OCI-LY1 (cell line): ENCODE measurements around the gene RBBP4.

ENCODE experiments used
- H2AFZ ChIP-seq: fragments of 200-600 bp; sonication (generic), shearing (Covaris generic); 2 replicates; pipeline ENCODE4 v1.6.0; 2014; ENCODE audit warnings: antibody characterized with exemption, mild to moderate bottlenecking, low read length
- H3F3A ChIP-seq: fragments of 200-600 bp; sonication (generic), shearing (Covaris generic); 2 replicates; pipeline ENCODE4 v1.6.0; 2014; ENCODE audit warnings: mild to moderate bottlenecking, antibody characterized with exemption, low read length, moderate library complexity; ENCODE audit not compliant: insufficient read depth
- H3K27ac ChIP-seq: fragments of 200-600 bp; sonication (generic); 2 replicates; pipeline ENCODE4 v1.5.1; 2014; ENCODE audit warnings: low read length, mixed run types, mild to moderate bottlenecking, low read depth; ENCODE audit not compliant: poor library complexity, severe bottlenecking
- H3K27me3 ChIP-seq: fragments of 200-600 bp; sonication (generic); 2 replicates; pipeline ENCODE4 v1.6.0; 2014; ENCODE audit warnings: antibody characterized with exemption, mild to moderate bottlenecking, low read length, moderate library complexity; ENCODE audit not compliant: insufficient read depth
- H3K36me3 ChIP-seq: fragments of 200-600 bp; sonication (generic); 2 replicates; pipeline ENCODE4 v1.6.1; 2014; ENCODE audit warnings: mild to moderate bottlenecking, antibody characterized with exemption, low read length, moderate library complexity, mixed read lengths; ENCODE audit not compliant: insufficient read depth
- H3K4me1 ChIP-seq: fragments of 200-600 bp; sonication (generic); 2 replicates; pipeline ENCODE4 v1.5.1; 2014; ENCODE audit warnings: mild to moderate bottlenecking, low read length, moderate library complexity; ENCODE audit not compliant: insufficient read depth, severe bottlenecking
- H3K4me2 ChIP-seq: fragments of 200-600 bp; sonication (generic), shearing (Covaris generic); 2 replicates; pipeline ENCODE4 v1.6.1; 2014; ENCODE audit warnings: low read length
- H3K4me3 ChIP-seq: fragments of 200-600 bp; sonication (generic); 2 replicates; pipeline ENCODE4 v1.5.1; 2014; ENCODE audit warnings: low read length, low read depth, mild to moderate bottlenecking, mixed read lengths; ENCODE audit not compliant: poor library complexity, severe bottlenecking
- H3K79me2 ChIP-seq: fragments of 200-600 bp; shearing (Covaris generic); 2 replicates; pipeline ENCODE4 v1.6.1; 2016; ENCODE audit warnings: mixed run types, low read length, mixed read lengths; ENCODE audit not compliant: insufficient read depth
- H3K9ac ChIP-seq: fragments of 200-600 bp; sonication (generic), shearing (Covaris generic); 2 replicates; pipeline ENCODE4 v1.6.1; 2014; ENCODE audit warnings: mild to moderate bottlenecking, low read length, mixed read lengths
- H3K9me2 ChIP-seq: fragments of 200-600 bp; sonication (generic), shearing (Covaris generic); 2 replicates; pipeline ENCODE4 v1.6.1; 2014; ENCODE audit warnings: low read depth, mild to moderate bottlenecking, low read length, mixed read lengths
- H3K9me3 ChIP-seq: fragments of 200-600 bp; shearing (Covaris generic); 2 replicates; pipeline ENCODE4 v1.6.1; 2014; ENCODE audit warnings: low read length, mixed read lengths
- H4K20me1 ChIP-seq: fragments of 200-600 bp; sonication (generic), shearing (Covaris generic); 2 replicates; pipeline ENCODE4 v1.6.0; 2016; ENCODE audit warnings: mild to moderate bottlenecking, low read length; ENCODE audit not compliant: insufficient read depth
- EZH2 ChIP-seq: fragments of 200-600 bp; sonication (generic), shearing (Covaris generic); IDR thresholded peaks from 2 replicates; pipeline ENCODE4 v1.8.0; 2017; ENCODE audit warnings: borderline replicate concordance, mixed run types, mild to moderate bottlenecking, antibody characterized with exemption, low read length, moderate library complexity, mixed read lengths
- TF ChIP-seq, protein P1 (sequence below): fragments of 200-600 bp; sonication (generic), shearing (Covaris generic); IDR thresholded peaks from 2 replicates; pipeline ENCODE4 v1.5.1; 2017; ENCODE audit warnings: mild to moderate bottlenecking, antibody characterized with exemption, low read length, moderate library complexity, mixed read lengths

RBBP4 gene

GRCh38 chr1:32680642-32681041 is 29.6 kb downstream of the RBBP4 start:
- Histone ChIP-seq H3K4me2 (no peak overlapping the region), H2AFZ (no peak overlapping the region), H3K27me3 (no peaks in the 10 kb centered on the region), H3K9ac (no peak overlapping the region), H3K36me3 (peaks cover 98% of the 10 kb centered on the region), H3F3A (no peaks in the 10 kb centered on the region), H3K4me1 (no peaks in the 10 kb centered on the region), H3K4me3 (no peak overlapping the region), H3K79me2 (no peaks in the 10 kb centered on the region), H4K20me1 (no peaks in the 10 kb centered on the region), H3K27ac (no peak overlapping the region), H3K9me3 (no peaks in the 10 kb centered on the region), H3K9me2 (no peaks in the 10 kb centered on the region)
- no peak for TF ChIP-seq EZH2
- TF ChIP-seq, protein P1, sequence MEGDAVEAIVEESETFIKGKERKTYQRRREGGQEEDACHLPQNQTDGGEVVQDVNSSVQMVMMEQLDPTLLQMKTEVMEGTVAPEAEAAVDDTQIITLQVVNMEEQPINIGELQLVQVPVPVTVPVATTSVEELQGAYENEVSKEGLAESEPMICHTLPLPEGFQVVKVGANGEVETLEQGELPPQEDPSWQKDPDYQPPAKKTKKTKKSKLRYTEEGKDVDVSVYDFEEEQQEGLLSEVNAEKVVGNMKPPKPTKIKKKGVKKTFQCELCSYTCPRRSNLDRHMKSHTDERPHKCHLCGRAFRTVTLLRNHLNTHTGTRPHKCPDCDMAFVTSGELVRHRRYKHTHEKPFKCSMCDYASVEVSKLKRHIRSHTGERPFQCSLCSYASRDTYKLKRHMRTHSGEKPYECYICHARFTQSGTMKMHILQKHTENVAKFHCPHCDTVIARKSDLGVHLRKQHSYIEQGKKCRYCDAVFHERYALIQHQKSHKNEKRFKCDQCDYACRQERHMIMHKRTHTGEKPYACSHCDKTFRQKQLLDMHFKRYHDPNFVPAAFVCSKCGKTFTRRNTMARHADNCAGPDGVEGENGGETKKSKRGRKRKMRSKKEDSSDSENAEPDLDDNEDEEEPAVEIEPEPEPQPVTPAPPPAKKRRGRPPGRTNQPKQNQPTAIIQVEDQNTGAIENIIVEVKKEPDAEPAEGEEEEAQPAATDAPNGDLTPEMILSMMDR, result no peak

GRCh38 chr1:32681509-32681908 is 30.5 kb downstream of the RBBP4 start:
- H3K36me3 ChIP-seq, result peaks cover 98% of the 10 kb centered on the region

GRCh38 chr1:32681999-32682398 is 31.0 kb downstream of the RBBP4 start:
- H3K36me3 ChIP-seq, result peaks cover 97% of the 10 kb centered on the region
- no peak overlapping the region for H3K27ac ChIP-seq

More at GRCh38 chr1:32681509-32681908, 30.5 kb downstream of the RBBP4 start:
- Histone ChIP-seq H3K4me1 (no peaks in the 10 kb centered on the region), H3K4me2 (no peak overlapping the region), H3K9me3 (no peaks in the 10 kb centered on the region), H2AFZ (no peak overlapping the region), H3K9me2 (no peaks in the 10 kb centered on the region), H3K27me3 (no peaks in the 10 kb centered on the region), H3K4me3 (no peak overlapping the region), H3F3A (no peaks in the 10 kb centered on the region), H3K9ac (no peak overlapping the region), H3K79me2 (no peaks in the 10 kb centered on the region), H3K27ac (no peak overlapping the region), H4K20me1 (no peaks in the 10 kb centered on the region)
- TF ChIP-seq, protein P1, result no peak
- no peak for TF ChIP-seq EZH2

More at GRCh38 chr1:32681999-32682398, 31.0 kb downstream of the RBBP4 start:
- no peak for TF ChIP-seq EZH2
- TF ChIP-seq, protein P1, result no peak
- H3K9ac ChIP-seq, result no peak overlapping the region
- H2AFZ ChIP-seq, result no peak overlapping the region
- no peaks in the 10 kb centered on the region for H3K9me3 ChIP-seq
- no peaks in the 10 kb centered on the region for H3K4me1 ChIP-seq
- no peak overlapping the region for H3K4me3 ChIP-seq
- no peaks in the 10 kb centered on the region for H4K20me1 ChIP-seq
- no peaks in the 10 kb centered on the region for H3F3A ChIP-seq
- H3K79me2 ChIP-seq, result no peaks in the 10 kb centered on the region
- no peak overlapping the region for H3K4me2 ChIP-seq
- no peaks in the 10 kb centered on the region for H3K9me2 ChIP-seq
- no peaks in the 10 kb centered on the region for H3K27me3 ChIP-seq
